ENCODE measurements around the gene OR1Q1.

The OR1Q1 gene

GRCh38 chr9:122661416-122661815 lies 46.9 kb downstream of the OR1Q1 start, which contains the start of gene OR1L1:
OR1L1 (plus strand) TSS chr9:122661716; CDS start chr9:122661716, 0 bp downstream.
- TF ChIP-seq MAX (IDR thresholded peaks at IDR 0.05; ENCODE audit: low read depth, low read length) (no peak), POLR2A (IDR thresholded peaks at IDR 0.05; ENCODE audit: extremely low read depth, insufficient read length) (no peak), CTCF (IDR thresholded peaks at IDR 0.05; ENCODE audit: low read depth, low read length) (no peak)
- no peak for DNase-seq (ENCODE audit: low read depth)
- no peak within 1 kb of the TSS for H3K4me3 ChIP-seq (ENCODE audit: low read depth, low read length)

Measured in NB4 (cell line).